ENCODE data around the gene DGKI.

DGKI gene

GRCh38 chr7:137787301-137787976, 59.3 kb downstream of the DGKI start:
- no peak for DNase-seq

DNA sequence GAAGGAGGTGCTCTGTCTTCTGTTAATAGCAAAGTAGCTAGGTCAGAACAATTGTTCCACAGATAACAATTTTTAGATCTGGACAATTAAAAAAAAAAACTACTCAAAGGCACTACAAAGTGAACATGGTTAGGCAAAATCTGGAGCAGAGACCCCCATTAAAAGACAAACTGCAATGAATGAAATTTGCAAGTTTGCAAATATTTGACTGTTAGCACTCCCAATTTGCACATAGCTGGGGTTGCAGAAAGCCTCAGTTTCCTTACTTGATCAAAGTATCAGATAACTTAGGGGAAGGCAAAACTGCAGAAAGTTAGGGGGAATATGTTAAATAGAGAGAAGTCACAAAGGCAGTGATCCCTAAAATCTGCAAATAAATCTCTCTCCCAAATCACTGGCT, 68.3 kb downstream of the DGKI start:
- peak; percentile 26 for DNase-seq

- DNase-seq: no peak
Observed at GRCh38 chr7:137774793-137775201, 72.0 kb downstream of the DGKI start.

GRCh38 chr7:137772748-137773147, 74.0 kb downstream of the DGKI start:
- no peak for DNase-seq

- DNase-seq: no peak
Observed at GRCh38 chr7:137772316-137772715, 74.5 kb downstream of the DGKI start.

DNA sequence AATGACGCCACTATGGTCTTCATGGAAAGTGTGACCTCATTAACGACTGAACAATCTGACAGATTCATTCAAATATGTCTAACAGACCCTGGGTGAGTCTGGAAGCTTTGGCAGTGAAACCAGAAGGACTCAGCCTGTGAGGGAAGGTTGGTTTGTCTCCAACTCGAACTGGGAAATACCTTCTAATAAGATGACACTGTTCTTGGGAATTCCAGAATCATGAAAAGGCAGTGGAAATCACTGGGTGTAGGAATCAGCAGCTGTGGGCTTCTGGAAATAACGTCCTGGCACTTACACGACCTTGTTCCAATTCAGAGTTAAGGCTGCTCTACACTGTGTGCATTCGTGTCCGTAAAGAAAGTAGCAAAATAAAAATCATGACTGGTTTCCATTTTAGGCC, 75.1 kb downstream of the DGKI start:
- DNase-seq: no peak

GRCh38 chr7:137771273-137771672, 75.5 kb downstream of the DGKI start:
- no peak for DNase-seq

DNA sequence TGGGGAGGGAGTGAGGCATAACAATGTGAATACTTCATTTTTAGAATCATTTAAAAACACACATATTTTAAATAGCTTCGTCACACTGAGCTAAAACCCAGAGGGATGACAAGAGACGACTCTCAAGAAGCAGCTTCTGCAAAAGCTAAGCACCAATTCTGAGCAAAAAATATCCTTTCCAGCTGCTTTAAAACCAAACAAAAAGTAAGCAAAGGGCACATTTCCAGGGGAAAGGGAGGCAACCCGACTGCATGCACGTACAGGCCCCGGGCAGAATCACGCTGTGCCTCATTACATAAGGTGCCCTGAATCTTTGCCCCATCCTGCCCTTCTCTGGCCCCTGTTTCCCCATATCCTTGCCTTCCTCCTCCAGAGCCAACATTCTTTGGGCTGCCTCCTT, 78.4 kb downstream of the DGKI start:
- no peak for DNase-seq

DNA sequence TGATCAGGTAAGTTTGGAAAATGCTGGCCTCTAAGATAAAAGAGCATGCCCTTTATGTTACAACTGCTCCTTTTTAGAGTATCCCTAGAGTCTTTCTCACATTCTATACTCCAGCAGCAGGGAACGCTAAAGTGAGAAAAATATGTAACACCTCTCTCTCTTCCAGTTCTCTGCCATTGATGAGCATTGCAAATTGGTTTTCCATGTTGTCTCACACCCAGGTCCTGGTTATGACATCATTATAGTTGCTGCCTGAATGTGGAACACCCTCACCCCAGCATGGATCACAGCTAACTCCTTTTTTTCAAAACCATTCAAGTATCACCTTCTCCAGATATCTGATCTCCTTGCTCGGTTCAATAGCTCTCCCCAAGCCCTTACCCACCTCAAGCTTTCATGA, 84.4 kb downstream of the DGKI start:
- DNase-seq: no peak

DNA sequence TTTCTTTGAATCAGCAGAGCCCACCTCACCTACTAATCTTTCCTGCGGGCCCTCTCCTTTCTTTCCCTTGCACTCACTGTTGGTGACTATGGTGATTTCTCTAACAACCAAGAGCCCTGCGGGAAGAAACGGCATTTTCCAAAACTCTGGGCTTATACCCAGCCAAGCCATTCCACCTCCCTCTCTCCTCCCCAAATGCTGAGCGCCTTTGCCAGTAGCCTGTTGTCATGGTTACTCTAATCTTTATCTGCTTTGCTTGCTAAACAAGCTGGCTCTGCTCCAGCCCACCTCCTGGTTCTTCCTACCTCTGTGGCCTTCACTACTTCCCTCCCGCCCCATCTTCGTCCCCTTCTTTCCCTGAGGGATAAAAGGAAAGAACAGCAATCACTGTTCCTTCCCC, 86.7 kb downstream of the DGKI start:
- no peak for DNase-seq

GRCh38 chr7:137757146-137757925, 89.4 kb downstream of the DGKI start:
- DNase-seq: no peak

DNA sequence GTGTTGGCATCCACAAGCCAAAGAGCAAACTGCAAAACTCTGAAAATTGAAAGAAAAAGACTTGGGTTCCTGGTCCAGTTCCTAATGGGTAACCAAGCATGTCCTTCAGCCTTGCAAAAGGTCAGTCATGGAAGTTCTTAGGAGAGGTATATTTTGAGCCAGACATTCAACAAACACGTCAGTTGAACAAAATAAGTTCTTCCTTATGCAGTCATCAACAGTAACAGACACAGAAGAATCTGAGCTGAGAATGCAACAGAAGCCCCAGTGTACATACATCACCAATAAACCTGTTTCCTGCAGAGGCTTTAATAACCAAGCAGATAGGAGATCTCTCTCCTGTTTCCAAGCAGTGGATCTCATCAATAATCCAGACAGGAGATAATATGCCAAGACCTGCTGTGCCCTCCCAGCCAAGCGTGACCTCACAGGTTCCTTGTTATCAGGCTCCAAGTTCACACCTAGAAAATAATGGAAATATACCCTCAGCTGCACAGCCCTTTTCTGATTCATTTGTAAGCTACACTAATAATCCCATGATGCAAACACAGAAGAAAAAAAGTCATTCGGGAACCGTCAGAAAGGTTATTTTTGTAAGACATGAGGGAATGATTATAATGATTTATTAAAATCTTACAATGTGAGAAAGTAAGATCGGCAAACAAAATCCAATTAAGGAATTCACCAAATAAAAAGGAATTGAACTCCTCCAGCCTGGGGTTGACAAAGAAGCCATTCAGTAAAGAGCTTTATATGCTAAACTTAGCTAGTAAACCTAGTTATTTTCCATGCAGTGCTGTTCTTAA, 90.7 kb downstream of the DGKI start:
- peak; percentile 91 for DNase-seq

- no peak for DNase-seq
Observed at GRCh38 chr7:137755427-137755826, 91.3 kb downstream of the DGKI start.

GRCh38 chr7:137753948-137754851, 92.6 kb downstream of the DGKI start:
- peak; percentile 65 for DNase-seq

DNA sequence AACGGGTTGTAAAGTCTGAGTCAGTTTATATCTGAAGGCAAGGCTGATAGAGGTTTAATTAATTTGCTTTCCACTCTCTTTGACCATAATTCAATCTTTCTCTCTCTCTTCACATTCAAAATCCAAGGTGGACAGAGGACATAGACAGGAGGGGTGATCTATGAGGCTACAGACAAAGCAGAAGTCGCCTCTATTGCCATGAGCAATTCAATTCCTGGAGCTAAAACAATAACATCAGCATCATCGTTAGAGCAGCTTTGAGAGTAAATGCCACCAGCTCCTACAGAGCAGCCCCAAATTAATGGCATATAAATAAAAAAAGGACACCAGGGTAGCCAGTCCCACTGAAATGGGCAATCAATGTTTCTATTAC, 93.2 kb downstream of the DGKI start:
- no peak for DNase-seq

DNA sequence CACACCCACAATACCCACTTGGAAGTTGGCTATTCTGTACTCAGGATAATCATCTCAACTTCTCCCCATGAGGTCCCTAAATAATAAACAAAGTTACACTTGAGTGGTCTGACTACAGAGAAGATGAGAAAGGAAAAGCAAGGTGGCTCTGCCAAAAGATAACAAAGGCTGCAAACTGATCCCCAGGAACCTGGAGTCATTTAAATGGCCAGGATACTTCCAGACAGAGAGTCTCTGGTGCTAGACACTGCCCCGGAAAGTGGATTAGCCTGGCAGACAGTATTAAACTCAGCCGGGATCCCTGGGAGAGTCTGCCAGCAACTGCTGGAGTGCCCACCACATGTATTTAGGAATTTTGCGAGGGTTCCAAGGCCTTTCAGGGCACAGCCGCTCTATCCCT, 93.7 kb downstream of the DGKI start:
- peak; percentile 47 for DNase-seq

GRCh38 chr7:137751361-137752009, 95.3 kb downstream of the DGKI start:
- no peak for DNase-seq

- no peak for DNase-seq
Observed at GRCh38 chr7:137747359-137748031, 99.3 kb downstream of the DGKI start.

- no peak for DNase-seq
Observed at GRCh38 chr7:137743021-137743420, 103.8 kb downstream of the DGKI start.

GRCh38 chr7:137742051-137742450, 104.7 kb downstream of the DGKI start:
- DNase-seq: no peak

- peak; percentile 98 for DNase-seq
Observed at GRCh38 chr7:137741443-137741842, 105.3 kb downstream of the DGKI start.

DNA sequence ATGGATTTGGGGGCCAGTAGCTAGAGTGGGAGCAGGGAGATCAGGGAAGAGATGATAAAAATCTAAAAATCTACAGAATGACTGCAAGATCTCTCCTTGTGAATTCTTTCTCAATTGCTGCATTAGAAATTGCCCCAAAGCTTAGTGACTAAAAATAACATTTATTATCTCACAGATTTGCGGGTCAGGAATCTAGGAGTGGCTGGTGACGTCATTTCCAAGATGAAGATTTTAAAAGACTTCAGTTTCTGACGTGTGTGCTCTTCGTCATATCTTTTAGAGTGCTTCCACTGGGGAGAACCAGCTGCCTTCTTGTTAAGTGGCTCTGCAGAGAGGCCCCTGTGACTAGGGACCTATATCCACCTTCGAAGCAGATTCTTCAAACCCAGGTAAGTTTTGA, 112.6 kb downstream of the DGKI start:
- no peak for DNase-seq

All from NCI-H526 treated with DMSO at 0.1 percent for 48 hours (cell line).